SIG-M5 treated with dmso at 0.1 percent for 504 hours (cell line): ENCODE data around the gene SLC25A13.
A peak's percentile ranks its signal among the peaks of the same experiment; 100 is the strongest.

ENCODE experiments used
- DNase-seq: peaks from one replicate; lab custom pipeline; 2025; ENCODE audit not compliant: unreplicated experiment; lab: John Stamatoyannopoulos, UW

Gene SLC25A13

GRCh38 chr7:96322847-96323461 is 1.1 kb upstream of the SLC25A13 start:
- DNase-seq, result no peak

GRCh38 chr7:96322373-96322695 is 436 bp upstream of the SLC25A13 start:
- DNase-seq, result no peak

DNA sequence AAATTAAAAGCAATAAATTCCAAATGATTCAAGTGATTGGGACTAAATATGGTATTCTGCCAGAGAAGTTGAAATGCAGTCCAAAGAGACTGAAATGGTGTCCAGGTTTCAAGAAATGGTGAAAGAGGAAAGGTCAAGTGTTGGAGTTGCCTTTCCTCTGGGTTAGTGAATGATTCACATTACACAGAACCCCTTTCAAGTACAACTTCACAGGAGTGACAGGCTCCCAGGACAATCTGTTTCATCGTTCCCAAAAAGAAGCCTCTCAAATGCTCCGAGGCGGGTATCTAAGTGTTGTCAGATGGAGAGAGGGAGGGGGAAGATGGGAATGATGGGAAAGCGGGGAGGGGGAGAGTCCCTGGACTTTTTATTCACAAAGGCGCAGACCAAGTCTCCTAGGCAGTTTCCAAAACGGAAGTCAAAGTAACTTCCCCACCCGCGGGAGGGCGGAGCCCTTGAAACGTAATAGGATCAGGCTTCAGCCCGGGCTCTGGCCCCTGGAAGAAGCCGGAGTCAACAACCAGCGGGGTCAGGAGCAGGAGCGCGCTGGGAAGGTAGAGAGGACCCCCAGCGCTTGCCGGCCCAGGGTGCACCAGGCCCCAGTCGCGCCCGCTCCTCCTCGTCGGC is 754 bp downstream of the SLC25A13 start:
- DNase-seq, result peak; percentile 80

DNA sequence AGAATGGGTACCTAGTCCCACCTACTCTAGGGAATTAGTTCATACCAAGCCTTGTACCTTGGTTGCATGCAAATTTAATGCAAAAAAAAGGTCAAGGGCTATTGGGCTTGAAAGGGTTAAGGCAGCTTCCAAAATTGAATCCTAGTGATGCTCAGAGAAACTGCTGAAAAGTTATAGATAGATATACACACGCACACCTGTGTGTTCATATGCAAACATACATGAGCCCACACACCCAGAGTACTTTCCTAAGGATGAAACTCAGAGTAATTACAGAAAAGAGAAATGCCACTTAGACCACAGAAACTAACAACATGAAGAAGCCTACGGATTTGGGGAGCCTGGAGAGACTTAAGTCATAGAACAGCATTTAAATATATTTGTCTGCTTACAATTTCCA is 1.5 kb downstream of the SLC25A13 start:
- DNase-seq, result no peak

- DNase-seq, result no peak
Observed at GRCh38 chr7:96319439-96319838, 2.5 kb downstream of the SLC25A13 start.

DNA sequence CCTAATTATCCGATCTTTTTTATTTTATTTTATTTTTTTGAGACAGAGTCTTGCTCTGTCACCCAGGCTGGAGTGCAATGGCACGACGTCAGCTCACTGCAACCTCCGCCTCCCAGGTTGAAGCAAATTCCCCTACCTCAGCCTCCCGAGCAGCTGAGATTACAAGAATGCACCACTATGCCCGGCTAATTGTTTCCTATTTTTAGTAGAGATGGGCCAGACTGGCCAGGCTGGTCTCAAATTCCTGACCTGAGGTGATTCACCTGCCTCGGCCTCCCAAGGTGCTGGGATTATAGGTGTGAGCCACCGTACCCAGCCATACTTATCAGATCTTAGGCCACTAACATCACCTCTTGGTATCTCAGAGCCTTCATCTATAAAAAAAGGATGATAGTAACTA is 4.9 kb downstream of the SLC25A13 start:
- DNase-seq, result no peak

DNA sequence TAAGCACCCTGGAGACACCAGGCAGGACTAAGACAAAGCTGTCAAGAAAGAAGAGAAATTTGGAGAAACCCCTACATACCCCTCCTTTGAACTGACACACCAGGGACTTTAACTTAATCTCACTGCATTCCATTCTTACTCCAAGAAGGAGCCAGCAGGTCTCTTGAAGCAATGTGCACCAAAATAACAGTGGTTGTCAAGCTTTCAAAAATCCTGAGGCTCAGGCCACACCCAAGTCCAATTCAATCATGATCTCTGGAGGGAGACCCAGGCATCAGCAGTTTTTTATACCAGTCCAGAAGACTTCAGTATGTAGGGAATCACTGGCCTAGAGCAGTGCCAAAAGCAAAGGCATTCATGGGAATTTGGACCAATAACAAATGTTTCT is 6.8 kb downstream of the SLC25A13 start:
- no peak for DNase-seq

DNA sequence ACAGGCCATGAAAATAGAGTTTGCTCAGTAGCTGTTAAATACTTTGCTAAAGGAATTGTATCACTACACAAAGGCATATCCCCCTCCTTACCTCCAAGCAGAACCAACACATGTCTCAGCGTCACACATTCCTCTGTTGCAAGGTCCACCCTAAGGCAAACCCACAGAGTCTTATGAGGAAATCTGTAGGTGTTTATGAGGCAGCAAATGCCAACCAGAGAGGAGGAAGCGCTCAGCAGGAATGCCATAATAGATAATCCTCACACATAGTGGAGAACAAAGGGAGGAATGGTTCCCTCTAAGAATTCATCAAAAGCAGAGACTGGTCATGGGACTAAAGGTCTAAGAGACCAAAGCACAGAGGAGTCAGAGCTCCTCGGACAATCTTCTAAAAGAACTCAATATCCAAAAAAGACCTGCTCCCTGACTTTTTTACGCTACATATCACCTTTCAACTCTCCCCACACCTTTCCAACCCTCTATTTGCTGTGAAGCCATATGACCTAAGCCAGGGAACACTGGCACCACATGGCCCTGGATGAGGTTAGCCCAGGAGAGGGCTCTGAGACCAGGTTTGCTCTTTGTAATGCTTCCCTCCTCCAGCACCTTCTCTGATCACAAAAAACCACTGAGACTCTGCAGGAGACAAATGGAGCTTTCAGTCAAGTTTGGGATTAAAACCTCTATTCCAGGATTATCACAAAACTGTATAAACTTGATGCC is 7.3 kb downstream of the SLC25A13 start:
- DNase-seq, result no peak

GRCh38 chr7:96313940-96314339 is 8.0 kb downstream of the SLC25A13 start:
- DNase-seq, result no peak

DNA sequence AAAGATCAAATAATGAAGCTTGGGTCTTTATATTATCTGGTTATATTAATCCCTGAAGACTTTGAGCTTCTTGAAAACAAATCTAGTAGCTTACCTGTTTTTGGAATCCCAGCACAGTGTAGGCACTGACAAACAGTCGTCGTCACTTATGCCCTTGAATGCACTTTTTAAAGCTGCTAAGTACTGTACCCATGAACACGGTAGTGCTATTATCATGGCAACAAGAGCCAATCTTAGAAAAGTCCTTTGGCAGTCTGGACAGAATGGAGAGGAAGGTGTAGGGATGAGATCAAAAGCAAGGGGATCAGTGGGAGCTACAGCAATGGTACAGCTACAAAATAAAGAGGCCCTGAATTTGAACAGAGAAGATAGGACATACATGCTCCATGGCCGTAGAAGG is 9.4 kb downstream of the SLC25A13 start:
- DNase-seq, result no peak

- peak; percentile 76 for DNase-seq
Observed at GRCh38 chr7:96311967-96312366, 9.9 kb downstream of the SLC25A13 start.

- DNase-seq, result no peak
Observed at GRCh38 chr7:96310110-96310509, 11.8 kb downstream of the SLC25A13 start.

DNA sequence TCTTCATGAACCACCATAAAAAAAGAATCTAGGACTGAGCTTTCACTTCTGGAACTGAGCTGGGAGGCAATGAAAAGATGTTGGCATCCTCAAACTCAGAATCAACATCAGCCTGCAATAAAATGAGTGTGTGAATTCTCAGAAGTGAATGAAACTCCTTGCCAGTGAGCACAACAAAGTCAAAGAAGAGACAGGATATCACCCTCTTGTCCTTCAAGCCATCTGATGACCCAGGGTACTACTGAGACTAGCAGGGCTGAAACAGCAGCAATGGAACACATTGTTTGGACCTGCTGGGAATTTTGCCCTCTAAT is 13.0 kb downstream of the SLC25A13 start:
- no peak for DNase-seq

DNA sequence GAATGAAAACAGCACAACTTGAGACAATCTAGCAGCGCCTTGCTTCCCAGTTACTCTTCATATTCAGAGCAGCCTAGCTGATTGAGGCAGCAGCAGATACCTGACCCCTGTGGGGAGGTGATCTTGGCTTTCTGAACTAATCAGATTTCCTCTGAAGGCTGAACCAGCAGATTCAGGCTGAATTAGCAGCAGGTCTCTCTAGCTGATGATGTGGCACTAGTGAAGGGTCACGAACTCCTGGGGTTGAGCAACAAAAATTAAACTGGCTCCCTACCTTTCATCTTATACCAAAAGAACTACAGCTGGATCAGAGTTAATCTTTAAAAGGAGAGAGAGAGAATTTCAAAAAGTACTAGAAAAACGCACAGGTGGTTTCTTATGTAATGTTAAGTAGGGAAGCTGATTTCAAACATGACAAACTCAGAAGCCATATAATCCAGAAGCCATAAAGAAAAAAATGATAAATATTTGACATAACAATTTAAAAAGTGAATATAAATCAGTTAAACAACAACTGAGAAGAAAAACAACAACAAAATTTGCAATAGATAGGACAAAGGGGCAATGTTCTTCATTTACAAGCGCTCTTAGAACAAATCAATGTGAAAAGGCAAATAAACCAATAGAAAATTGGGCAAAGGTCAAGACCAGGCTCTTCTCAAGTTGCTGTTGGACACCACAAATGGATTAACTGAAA is 13.5 kb downstream of the SLC25A13 start:
- DNase-seq, result no peak

DNA sequence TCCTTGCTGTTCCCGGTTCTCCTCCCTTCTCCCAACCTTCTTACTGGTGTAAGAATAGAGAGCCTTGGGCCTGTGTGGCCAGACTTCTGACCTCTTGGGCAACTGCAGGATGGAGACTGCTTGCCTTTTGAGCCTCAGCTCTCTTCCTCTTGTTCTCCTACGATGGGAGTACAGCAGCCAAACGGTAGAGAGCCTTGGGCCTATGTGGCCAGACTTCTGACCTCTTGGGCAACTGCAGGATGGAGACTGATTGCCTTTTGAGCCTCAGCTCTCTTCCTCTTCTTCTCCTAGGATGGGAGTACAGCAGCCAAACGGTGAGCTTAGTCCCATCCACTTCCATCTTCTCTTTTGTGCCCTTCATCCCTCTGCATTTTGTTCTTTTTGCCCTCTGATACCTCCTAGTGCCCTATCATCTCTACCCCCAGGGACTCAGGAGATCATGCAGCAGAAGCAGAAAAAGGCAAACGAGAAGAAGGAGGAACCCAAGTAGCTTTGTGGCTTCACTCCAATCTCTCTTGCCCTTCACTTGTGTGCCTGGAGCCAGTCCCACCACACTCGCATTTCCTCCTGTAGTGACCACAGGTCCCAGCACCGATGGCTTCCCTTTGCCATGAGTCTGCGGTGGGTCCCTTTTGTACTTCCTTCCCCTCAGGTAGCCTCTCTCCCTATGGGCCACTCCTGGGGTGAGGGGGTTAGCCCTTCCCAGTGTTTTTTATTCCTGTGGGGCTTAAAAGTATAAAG is 15.3 kb downstream of the SLC25A13 start:
- peak; percentile 27 for DNase-seq

GRCh38 chr7:96305915-96306314 is 16.0 kb downstream of the SLC25A13 start:
- no peak for DNase-seq

DNA sequence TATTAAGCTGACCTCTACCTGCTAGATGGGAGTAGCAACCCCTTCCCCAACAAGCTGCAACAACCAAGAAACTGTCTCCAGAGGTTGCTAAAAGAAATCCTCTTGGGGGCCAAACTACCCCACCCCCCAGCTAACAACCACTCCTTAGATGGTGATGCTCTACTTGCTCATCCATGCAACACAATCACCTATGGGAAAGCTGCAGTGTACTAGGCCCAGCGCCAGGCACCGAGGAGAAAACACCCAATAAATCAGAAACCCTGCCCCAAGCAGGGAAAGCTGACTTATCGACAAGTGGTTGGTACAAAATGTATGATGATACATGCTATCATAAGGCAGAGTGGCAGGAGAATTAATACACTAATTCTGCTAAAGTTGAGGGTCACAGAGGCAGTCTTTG is 17.3 kb downstream of the SLC25A13 start:
- DNase-seq, result no peak

DNA sequence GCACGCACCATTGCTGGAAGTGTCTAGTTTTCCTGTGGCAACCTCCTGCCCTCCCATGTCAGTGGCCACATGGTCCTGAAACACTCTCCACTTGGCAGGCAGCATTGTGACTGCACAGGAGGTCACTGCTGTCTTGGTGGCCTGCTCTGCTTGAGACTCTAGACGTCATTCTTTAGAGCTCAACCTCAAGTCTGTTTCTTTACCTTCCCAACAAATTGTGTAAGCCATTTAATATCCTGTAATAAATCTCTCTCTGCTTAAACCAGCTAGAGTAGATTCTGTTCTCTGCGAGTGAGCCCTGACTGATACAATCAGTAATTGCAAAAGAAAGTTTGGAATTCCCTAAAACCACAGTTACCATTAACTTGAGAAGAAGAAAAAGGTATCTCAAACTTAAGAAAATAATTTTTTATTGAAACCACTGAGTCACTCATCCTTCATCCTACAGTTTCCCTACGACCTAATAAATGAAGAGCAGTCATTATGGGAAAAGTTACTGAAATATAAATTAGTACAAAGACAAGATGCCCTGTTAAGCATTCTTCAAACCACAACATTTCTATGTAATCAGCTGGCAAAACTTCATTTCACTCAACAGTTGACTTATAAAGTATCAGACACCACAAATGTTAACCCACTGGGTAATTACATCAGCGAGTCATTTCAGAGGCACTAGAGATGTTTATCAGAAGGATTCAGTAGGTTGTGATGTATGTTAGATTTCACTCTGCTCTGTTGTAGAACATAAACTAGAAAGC is 18.0 kb downstream of the SLC25A13 start:
- DNase-seq, result no peak

GRCh38 chr7:96303105-96303685 is 18.7 kb downstream of the SLC25A13 start:
- peak; percentile 9 for DNase-seq

DNA sequence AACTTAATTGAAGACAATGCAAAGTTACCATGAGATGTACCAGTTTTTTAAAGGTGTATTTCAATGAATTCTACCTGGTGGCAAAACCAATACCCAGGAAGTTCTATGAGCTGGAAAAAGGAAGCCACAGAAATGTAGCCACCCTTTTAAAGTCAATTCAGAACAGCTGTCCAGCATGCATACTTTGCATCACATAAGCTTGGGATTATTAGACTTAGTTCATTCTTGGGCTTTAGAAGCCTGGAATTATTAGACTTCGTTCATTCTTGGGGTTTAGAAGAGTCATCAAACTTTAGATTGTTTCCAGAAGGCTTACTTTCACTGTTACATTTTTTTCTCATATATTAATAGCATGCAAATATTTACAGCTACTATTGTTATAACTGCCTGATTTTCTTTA is 20.9 kb downstream of the SLC25A13 start:
- DNase-seq, result no peak
